B cell (primary cell): ENCODE measurements around the gene DHH. TPM values are rescaled to one million over a fixed set of nuclear protein-coding genes. Genes with fewer than 3 reads are reported as not detected.
A peak's percentile ranks its signal among the peaks of the same experiment; 100 is the strongest.

Source experiments
- ATAC-seq: fragments of 200-7000 bp; cut with Tn5 transposase; one replicate; pipeline ENCODE4 v1.10.0; 2021; ENCODE audit warnings: low read depth, mild to moderate bottlenecking, moderate number of reproducible peaks, moderate library complexity
- CTCF ChIA-PET: fragments of 350-600 bp; sonication (Branson Sonifier 250); formaldehyde crosslinking; loops from one replicate; lab custom pipeline; 2021; ENCODE audit warnings: antibody characterized with exemption, inconsistent platforms; lab: Charles Lee
- POLR2A ChIA-PET: fragments of 350-600 bp; sonication (Branson Sonifier 250); formaldehyde crosslinking; loops from one replicate; lab custom pipeline; 2021; ENCODE audit warnings: antibody characterized with exemption; lab: Charles Lee
- DNase-seq: peaks from one replicate; pipeline ENCODE4 v3.0.0; 2013
- H2AFZ ChIP-seq: 2 replicates; pipeline ENCODE4 v1.6.1; 2012; ENCODE audit warnings: mild to moderate bottlenecking, low read depth, low read length; ENCODE audit not compliant: insufficient read depth, poor library complexity, severe bottlenecking
- H3K27ac ChIP-seq, 2 donors: 1 replicate in 1 of 2; 2 replicates in 1 of 2; pipeline ENCODE4 v1.5.1; 2012 to 2013; ENCODE audit warnings: low read length in 2 of 2, mild to moderate bottlenecking in 2 of 2, moderate library complexity in 1 of 2
- H3K27me3 ChIP-seq, 4 experiments: fragments of 200-600 bp in 1 of 4; sonication (generic) in 1 of 4; replicated peaks in 1 of 4; 1 replicate in 2 of 4; 2 replicates in 2 of 4; pipeline versions ENCODE4 v1.6.1 to v1.7.0; 2013 to 2016; ENCODE audit warnings: low read length in 3 of 4, mild to moderate bottlenecking in 2 of 4, mixed read lengths in 1 of 4, moderate library complexity in 1 of 4; ENCODE audit not compliant: insufficient read depth in 4 of 4, control insufficient read depth in 3 of 4; ENCODE audit errors: control extremely low read depth in 1 of 4
- H3K36me3 ChIP-seq, 2 experiments: replicated peaks in 1 of 2; 1 replicate in 1 of 2; 2 replicates in 1 of 2; pipeline versions ENCODE4 v1.6.1 to v1.7.1; 2013; ENCODE audit warnings: low read length in 1 of 2; ENCODE audit not compliant: insufficient read depth in 2 of 2, control insufficient read depth in 1 of 2; ENCODE audit errors: control extremely low read depth in 1 of 2, extremely low read depth in 1 of 2
- H3K4me1 ChIP-seq, 2 donors: fragments of 200-600 bp in 1 of 2; sonication (generic) in 1 of 2; 1 replicate in 1 of 2; 2 replicates in 1 of 2; pipeline versions ENCODE4 v1.5.1 to v1.6.1; 2013 to 2017; ENCODE audit warnings: low read length in 2 of 2; ENCODE audit not compliant: control insufficient read depth in 2 of 2, insufficient read depth in 2 of 2
- H3K4me2 ChIP-seq: replicated peaks from 2 replicates; pipeline ENCODE3; 2012; ENCODE audit warnings: mild to moderate bottlenecking, low read depth, low read length; ENCODE audit not compliant: poor library complexity, severe bottlenecking
- H3K4me3 ChIP-seq, 5 experiments: fragments of 200-600 bp in 1 of 5; sonication (generic) in 1 of 5; 1 replicate in 3 of 5; 2 replicates in 2 of 5; pipeline versions ENCODE4 v1.5.1 to v1.7.0; 2011 to 2016; ENCODE audit warnings: low read length in 4 of 5, mild to moderate bottlenecking in 4 of 5, low read depth in 2 of 5, control low read depth in 1 of 5, moderate library complexity in 1 of 5; ENCODE audit not compliant: insufficient read depth in 1 of 5; ENCODE audit errors: control extremely low read depth in 1 of 5, extremely low read depth in 1 of 5
- H3K79me2 ChIP-seq: fragments of 200-600 bp; sonication (generic); one replicate; pipeline ENCODE4 v1.6.0; 2016; ENCODE audit warnings: low read length; ENCODE audit not compliant: control insufficient read depth, insufficient read depth
- H3K9ac ChIP-seq: fragments of 200-600 bp; sonication (generic); 2 replicates; pipeline ENCODE4 v1.6.1; 2017; ENCODE audit warnings: mild to moderate bottlenecking, low read length, moderate library complexity
- H3K9me3 ChIP-seq, 3 donors: one replicate each; pipeline versions ENCODE4 v1.6.1 to v1.7.1; 2013; ENCODE audit warnings: low read length in 2 of 3; ENCODE audit not compliant: control insufficient read depth in 2 of 3, insufficient read depth in 1 of 3; ENCODE audit errors: control extremely low read depth in 1 of 3
- H4K20me1 ChIP-seq: 2 replicates; pipeline ENCODE4 v1.6.0; 2012; ENCODE audit warnings: mild to moderate bottlenecking, low read length; ENCODE audit not compliant: insufficient read depth, control insufficient read depth, poor library complexity, severe bottlenecking
- H3K27ac Mint-ChIP-seq: one replicate; pipeline ENCODE4 v1.8.0; 2021; ENCODE audit warnings: mixed read lengths
- H3K27me3 Mint-ChIP-seq: one replicate; pipeline ENCODE4 v1.8.0; 2021; ENCODE audit warnings: mixed read lengths
- H3K4me1 Mint-ChIP-seq: one replicate; pipeline ENCODE4 v1.8.0; 2021; ENCODE audit warnings: mixed read lengths
- H3K4me3 Mint-ChIP-seq: one replicate; pipeline ENCODE4 v1.8.0; 2021; ENCODE audit warnings: mixed read lengths
- H3K9me3 Mint-ChIP-seq: one replicate; pipeline ENCODE4 v1.8.0; 2022; ENCODE audit warnings: mixed read lengths; ENCODE audit not compliant: insufficient read depth
- CTCF ChIP-seq: fragments of 200-600 bp; IDR thresholded peaks from one replicate; pipeline ENCODE4 v1.8.0; 2022; ENCODE audit warnings: antibody characterized with exemption, mild to moderate bottlenecking
- EZH2 ChIP-seq: IDR thresholded peaks from 2 replicates; pipeline ENCODE4 v1.6.1; 2012; ENCODE audit warnings: borderline replicate concordance, low read depth, mild to moderate bottlenecking, moderate library complexity, low read length; ENCODE audit not compliant: insufficient read depth, poor library complexity, severe bottlenecking
- WGBS: methylation state at CpG from one replicate; pipeline ENCODE4 v1.1.5; 2013; ENCODE audit warnings: missing lambda C conversion rate; ENCODE audit not compliant: insufficient coverage; 5-methylcytosine and 5-hydroxymethylcytosine counted together
- intact Hi-C: fragments of 100-400 bp; cut with micrococcal nuclease; formaldehyde crosslinking; loops from one replicate; pipeline ENCODE4 v1.10.0; 2022
- polyA plus RNA-seq: library from polyadenylated mRNA; depleted of rRNA; stranded (reverse); fragments of >200 nt; gene quantifications from 2 replicates; pipeline ENCODE4 v1.2.3, GENCODE V29; 2012
- total RNA-seq, 2 donors: library from RNA; stranded (reverse); fragments of 120-200 nt in 1 of 2; gene quantifications; 1 replicate in 1 of 2; 2 replicates in 1 of 2; pipeline versions ENCODE4 v1.2.3 to v1.2.4, GENCODE V29; 2013 to 2022

DHH gene
- total and polyA plus RNA-seq, 2 donors (not counting 1 experiment from before 2014, with no cell fraction given), result 0.07 to 0.81 TPM

GRCh38 chr12:49126852-49127763 is 32.5 kb upstream of the DHH start:
- Histone ChIP-seq H3K4me1 (peaks cover 18 to 24% of the 10 kb centered on the region in 2 donors), H3K79me2 (peaks cover 25% of the 10 kb centered on the region), H3K27ac (no peak overlapping the region), H3K4me3 (no peak overlapping the region), H3K4me2 (no peak overlapping the region), H3K9me3 (no peaks in the 10 kb centered on the region), H2AFZ (no peak overlapping the region), H4K20me1 (peaks cover 32% of the 10 kb centered on the region), H3K36me3 (peaks cover 11 to 33% of the 10 kb centered on the region in 2 experiments), H3K9ac (no peak overlapping the region), H3K27me3 (no peaks in the 10 kb centered on the region)
- intact Hi-C loops, result no loop called here
- ChIA-PET CTCF (interaction anchor here (0.9 to 1.0 kb wide), 2 partner anchors 10 to 11 kb away, joined by 3 read pairs; no protein-coding TSS in a partner anchor), POLR2A (no interaction called here)
- peak overlapping the region; percentile 16 for H3K4me3 Mint-ChIP-seq
- WGBS, result 100% methylated on average over 1 of the region's 4 CpGs
- ATAC-seq (no peak), DNase-seq (no peak)
- H3K27me3 Mint-ChIP-seq, result no peaks in the 10 kb centered on the region
- H3K4me1 Mint-ChIP-seq, result peaks cover 36% of the 10 kb centered on the region
- peak overlapping the region; percentile 50 for H3K27ac Mint-ChIP-seq
- no peaks in the 10 kb centered on the region for H3K9me3 Mint-ChIP-seq
- TF ChIP-seq EZH2 (no peak), CTCF (no peak)
